T47D (cell line): ENCODE measurements around the gene IL5.

Source experiments
- DNase-seq, 2 experiments: peaks; one replicate each; pipeline versions ENCODE4 v3.0.0 to v3.0.0-alpha.2; 2011 to 2012; ENCODE audit warnings: low read depth in 1 of 2, low spot score in 1 of 2
- JUND ChIP-seq: IDR thresholded peaks from 2 replicates; pipeline ENCODE4 v1.6.1; 2012; ENCODE audit warnings: low read depth
- in situ Hi-C: cut with HindIII; loops from 2 replicates; pipeline ENCODE4 v1.10.0; 2016; ENCODE audit warnings: low sequenced_read_pairs, low pct_unique_long_range_greater_than_20kb

IL5 gene

GRCh38 chr5:132500244-132500930, 42.9 kb downstream of the IL5 start:
- no peak for DNase-seq
- in situ Hi-C loops, result no loop called here
- TF ChIP-seq JUND, result no peak

- in situ Hi-C loops, result no loop called here
- DNase-seq, result no peak
- no peak for TF ChIP-seq JUND
Observed at GRCh38 chr5:132499440-132500243, 43.7 kb downstream of the IL5 start.

- in situ Hi-C loops, result no loop called here
- TF ChIP-seq JUND, result no peak
- no peak for DNase-seq
Observed at GRCh38 chr5:132498686-132499271, 44.5 kb downstream of the IL5 start.

- TF ChIP-seq JUND, result no peak
- in situ Hi-C loops, result no loop called here
- no peak for DNase-seq
Observed at GRCh38 chr5:132498152-132498551, 45.2 kb downstream of the IL5 start.

- TF ChIP-seq JUND, result peak; percentile 49
- peak; percentile 55 to 77 for DNase-seq
- in situ Hi-C loops, result no loop called here
Observed at GRCh38 chr5:132497488-132497997, 45.8 kb downstream of the IL5 start.

- peak; percentile 77 to 91 for DNase-seq
- in situ Hi-C loops, result no loop called here
- TF ChIP-seq JUND, result no peak
Observed at GRCh38 chr5:132496631-132497487, 46.5 kb downstream of the IL5 start.

- TF ChIP-seq JUND, result no peak
- DNase-seq, result peak; percentile 94 to 97
- in situ Hi-C loops, result no loop called here
Observed at GRCh38 chr5:132496191-132496630, 47.1 kb downstream of the IL5 start.

- DNase-seq, result peak; percentile 71 to 85
- in situ Hi-C loops, result no loop called here
- no peak for TF ChIP-seq JUND
Observed at GRCh38 chr5:132495667-132496190, 47.6 kb downstream of the IL5 start.

- in situ Hi-C loops, result no loop called here
- no peak for DNase-seq
- no peak for TF ChIP-seq JUND
Observed at GRCh38 chr5:132493821-132494220, 49.5 kb downstream of the IL5 start.

- no peak for TF ChIP-seq JUND
- in situ Hi-C loops, result no loop called here
- no peak for DNase-seq
Observed at GRCh38 chr5:132493241-132493640, 50.1 kb downstream of the IL5 start.

GRCh38 chr5:132492386-132493125, 50.8 kb downstream of the IL5 start:
- DNase-seq, result no peak
- in situ Hi-C loops, result no loop called here
- no peak for TF ChIP-seq JUND
